Neural cell (in vitro differentiated cells): ENCODE measurements around the gene SDC3.

Experiments used
- EP300 ChIP-seq: fragments of 450-650 bp; conservative IDR thresholded peaks from 2 replicates; pipeline ENCODE4 v1.6.1; 2014; ENCODE audit warnings: antibody characterized with exemption, mild to moderate bottlenecking, moderate library complexity; ENCODE audit not compliant: poor library complexity, severe bottlenecking
- EZH2 ChIP-seq: fragments of 200-600, 300-800 bp; shearing (Covaris generic), sonication (generic); IDR thresholded peaks from 2 replicates; pipeline ENCODE4 v1.6.1; 2014; ENCODE audit warnings: antibody characterized with exemption, low read length, borderline replicate concordance, mild to moderate bottlenecking; ENCODE audit not compliant: insufficient read depth, poor library complexity, severe bottlenecking
- MXI1 ChIP-seq: fragments of 450-650 bp; conservative IDR thresholded peaks from 2 replicates; pipeline ENCODE4 v1.6.1; 2014; ENCODE audit warnings: antibody characterized with exemption, mild to moderate bottlenecking; ENCODE audit not compliant: poor library complexity, severe bottlenecking
- POLR2AphosphoS5 ChIP-seq: IDR thresholded peaks from 2 replicates; pipeline ENCODE4 v1.6.1; 2012
- RAD21 ChIP-seq: fragments of 450-650 bp; conservative IDR thresholded peaks from 2 replicates; pipeline ENCODE4 v1.6.1; 2014; ENCODE audit warnings: antibody characterized with exemption, mild to moderate bottlenecking, moderate library complexity
- REST ChIP-seq: IDR thresholded peaks from 2 replicates; pipeline ENCODE4 v1.6.1; 2012; ENCODE audit warnings: borderline replicate concordance
- TAF1 ChIP-seq: IDR thresholded peaks from 2 replicates; pipeline ENCODE4 v1.6.1; 2012; ENCODE audit warnings: low read depth
- TF ChIP-seq, protein P1 (sequence below): fragments of 450-650 bp; IDR thresholded peaks from 2 replicates; pipeline ENCODE4 v1.5.1; 2014; ENCODE audit warnings: antibody characterized with exemption, mild to moderate bottlenecking, moderate library complexity; ENCODE audit not compliant: poor library complexity, severe bottlenecking

DNA sequence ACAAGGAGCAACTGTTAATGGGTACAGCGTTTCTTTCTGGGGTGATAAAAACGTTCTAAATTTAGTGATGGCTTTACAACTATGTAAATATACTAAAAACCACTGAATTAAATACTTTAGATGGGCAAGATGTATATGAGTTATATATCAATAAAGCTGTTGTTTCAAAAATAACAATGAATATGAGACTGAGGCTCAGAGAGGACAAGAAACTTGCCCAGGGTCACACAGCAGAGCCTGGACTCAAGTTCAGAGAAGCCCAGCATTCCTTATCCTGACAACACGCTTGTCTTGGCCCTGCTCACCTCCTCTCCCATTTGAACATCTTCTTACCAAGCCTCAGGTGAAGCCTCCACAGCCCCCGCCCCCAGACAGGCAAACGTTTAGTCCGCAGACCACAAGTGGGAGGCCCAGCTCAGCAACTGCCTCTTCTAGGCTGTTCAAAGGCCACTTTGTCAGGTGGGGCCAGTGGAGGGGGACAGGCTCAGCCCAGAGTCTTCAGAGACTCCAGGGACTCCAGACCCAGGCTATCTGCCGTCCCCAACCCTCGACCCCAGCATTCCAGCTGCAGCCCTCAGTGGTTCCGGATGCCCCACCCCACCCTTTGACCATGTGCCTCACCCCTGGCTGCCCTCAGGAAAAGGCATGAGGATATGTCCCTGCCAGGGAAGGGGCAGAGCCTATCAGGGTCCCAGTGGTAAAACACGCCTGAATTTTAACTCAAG is 17.9 kb downstream of the SDC3 start:
- TF ChIP-seq, protein P1, sequence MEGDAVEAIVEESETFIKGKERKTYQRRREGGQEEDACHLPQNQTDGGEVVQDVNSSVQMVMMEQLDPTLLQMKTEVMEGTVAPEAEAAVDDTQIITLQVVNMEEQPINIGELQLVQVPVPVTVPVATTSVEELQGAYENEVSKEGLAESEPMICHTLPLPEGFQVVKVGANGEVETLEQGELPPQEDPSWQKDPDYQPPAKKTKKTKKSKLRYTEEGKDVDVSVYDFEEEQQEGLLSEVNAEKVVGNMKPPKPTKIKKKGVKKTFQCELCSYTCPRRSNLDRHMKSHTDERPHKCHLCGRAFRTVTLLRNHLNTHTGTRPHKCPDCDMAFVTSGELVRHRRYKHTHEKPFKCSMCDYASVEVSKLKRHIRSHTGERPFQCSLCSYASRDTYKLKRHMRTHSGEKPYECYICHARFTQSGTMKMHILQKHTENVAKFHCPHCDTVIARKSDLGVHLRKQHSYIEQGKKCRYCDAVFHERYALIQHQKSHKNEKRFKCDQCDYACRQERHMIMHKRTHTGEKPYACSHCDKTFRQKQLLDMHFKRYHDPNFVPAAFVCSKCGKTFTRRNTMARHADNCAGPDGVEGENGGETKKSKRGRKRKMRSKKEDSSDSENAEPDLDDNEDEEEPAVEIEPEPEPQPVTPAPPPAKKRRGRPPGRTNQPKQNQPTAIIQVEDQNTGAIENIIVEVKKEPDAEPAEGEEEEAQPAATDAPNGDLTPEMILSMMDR = no peak
- TF ChIP-seq EP300 = no peak
- TF ChIP-seq MXI1 = no peak
- TF ChIP-seq POLR2AphosphoS5 = no peak
- TF ChIP-seq REST = no peak
- no peak for TF ChIP-seq RAD21
- no peak for TF ChIP-seq EZH2
- no peak for TF ChIP-seq TAF1
